SU-DHL-6 (cell line): ENCODE data around the gene SLC38A8.

Experiments used
- H2AFZ ChIP-seq: fragments of 200-600 bp; sonication (generic); 2 replicates; pipeline ENCODE4 v1.6.1; 2014; ENCODE audit warnings: low read depth, mild to moderate bottlenecking, moderate library complexity, mixed read lengths, antibody characterized with exemption, low read length; ENCODE audit not compliant: severe bottlenecking
- H3F3A ChIP-seq: fragments of 200-600 bp; shearing (Covaris generic); 2 replicates; pipeline ENCODE4 v1.6.0; 2016; ENCODE audit warnings: antibody characterized with exemption, mild to moderate bottlenecking; ENCODE audit not compliant: insufficient read depth
- H3K27ac ChIP-seq: fragments of 200-600 bp; sonication (generic); 2 replicates; pipeline ENCODE4 v1.5.1; 2016; ENCODE audit warnings: low read depth, mild to moderate bottlenecking, low read length, moderate library complexity, mixed read lengths
- H3K27me3 ChIP-seq: fragments of 200-600 bp; sonication (generic), shearing (Covaris generic); 2 replicates; pipeline ENCODE4 v1.6.0; 2014; ENCODE audit warnings: mild to moderate bottlenecking, low read length
- H3K36me3 ChIP-seq: fragments of 200-600 bp; sonication (generic); 2 replicates; pipeline ENCODE4 v1.6.1; 2014; ENCODE audit warnings: mild to moderate bottlenecking, low read length, mixed read lengths
- H3K4me2 ChIP-seq: fragments of 300-600, 200-600 bp; shearing (Covaris generic), sonication (generic); 2 replicates; pipeline ENCODE4 v1.6.0; 2014; ENCODE audit warnings: low read length, low read depth, mild to moderate bottlenecking; ENCODE audit not compliant: poor library complexity, severe bottlenecking
- H3K4me3 ChIP-seq: fragments of 200-600 bp; sonication (generic); 2 replicates; pipeline ENCODE4 v1.5.1; 2014; ENCODE audit warnings: antibody characterized with exemption, low read length, mild to moderate bottlenecking, mixed read lengths; ENCODE audit not compliant: insufficient read depth, poor library complexity, severe bottlenecking
- H3K79me2 ChIP-seq: fragments of 200-600 bp; sonication (generic); 2 replicates; pipeline ENCODE4 v1.6.1; 2014; ENCODE audit warnings: mild to moderate bottlenecking, low read length, moderate library complexity; ENCODE audit not compliant: insufficient read depth
- H3K9ac ChIP-seq: fragments of 200-600 bp; sonication (generic); 2 replicates; pipeline ENCODE4 v1.7.0; 2014; ENCODE audit warnings: mild to moderate bottlenecking, low read length
- H3K9me2 ChIP-seq: fragments of 200-600 bp; sonication (generic); replicated peaks from 2 replicates; pipeline ENCODE4 v1.6.1; 2014; ENCODE audit warnings: low read length; ENCODE audit not compliant: insufficient read depth
- H3K9me3 ChIP-seq: fragments of 200-600 bp; sonication (generic); 2 replicates; pipeline ENCODE4 v1.6.1; 2014; ENCODE audit warnings: low read length, mixed read lengths; ENCODE audit not compliant: insufficient read depth
- H4K20me1 ChIP-seq: fragments of 200-600 bp; sonication (generic); 2 replicates; pipeline ENCODE4 v1.6.1; 2014; ENCODE audit warnings: low read depth, mild to moderate bottlenecking, antibody characterized with exemption, low read length, moderate library complexity, mixed read lengths
- EZH2phosphoT487 ChIP-seq: fragments of 200-600 bp; sonication (generic), shearing (Covaris generic); conservative IDR thresholded peaks from 2 replicates; pipeline ENCODE4 v1.6.1; 2018; ENCODE audit warnings: mild to moderate bottlenecking, antibody characterized with exemption, low read length, moderate library complexity, mixed read lengths
- TF ChIP-seq, protein P1 (sequence below): fragments of 200-600 bp; sonication (generic); IDR thresholded peaks from one replicate; pipeline ENCODE4 v1.5.1; 2017; ENCODE audit warnings: antibody characterized with exemption, mild to moderate bottlenecking, low read length, moderate library complexity; ENCODE audit not compliant: insufficient read depth, poor library complexity, severe bottlenecking

The SLC38A8 gene

DNA sequence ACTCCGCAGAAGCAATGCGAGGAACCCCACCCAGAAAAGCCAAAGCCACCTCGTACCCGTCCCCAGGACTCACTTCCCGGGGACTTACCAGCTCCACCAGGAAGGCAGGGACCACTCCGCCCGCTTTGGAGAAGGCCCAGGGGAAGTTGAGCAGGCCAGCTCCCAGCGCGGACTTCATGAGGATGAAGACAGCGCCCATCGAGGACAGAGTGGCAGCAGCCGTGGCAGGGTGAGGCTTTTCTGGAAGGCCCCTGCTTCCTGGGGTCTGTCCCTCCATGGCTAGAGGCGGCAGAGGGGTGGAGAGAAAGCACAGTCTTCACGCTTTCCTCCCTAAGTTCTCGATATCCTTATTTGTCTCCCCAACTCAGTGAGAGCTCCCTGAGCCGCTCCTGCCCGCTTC, 714 bp downstream of the SLC38A8 start:
- no peaks in the 10 kb centered on the region for H4K20me1 ChIP-seq
- TF ChIP-seq EZH2phosphoT487: no peak
- TF ChIP-seq, protein P1, sequence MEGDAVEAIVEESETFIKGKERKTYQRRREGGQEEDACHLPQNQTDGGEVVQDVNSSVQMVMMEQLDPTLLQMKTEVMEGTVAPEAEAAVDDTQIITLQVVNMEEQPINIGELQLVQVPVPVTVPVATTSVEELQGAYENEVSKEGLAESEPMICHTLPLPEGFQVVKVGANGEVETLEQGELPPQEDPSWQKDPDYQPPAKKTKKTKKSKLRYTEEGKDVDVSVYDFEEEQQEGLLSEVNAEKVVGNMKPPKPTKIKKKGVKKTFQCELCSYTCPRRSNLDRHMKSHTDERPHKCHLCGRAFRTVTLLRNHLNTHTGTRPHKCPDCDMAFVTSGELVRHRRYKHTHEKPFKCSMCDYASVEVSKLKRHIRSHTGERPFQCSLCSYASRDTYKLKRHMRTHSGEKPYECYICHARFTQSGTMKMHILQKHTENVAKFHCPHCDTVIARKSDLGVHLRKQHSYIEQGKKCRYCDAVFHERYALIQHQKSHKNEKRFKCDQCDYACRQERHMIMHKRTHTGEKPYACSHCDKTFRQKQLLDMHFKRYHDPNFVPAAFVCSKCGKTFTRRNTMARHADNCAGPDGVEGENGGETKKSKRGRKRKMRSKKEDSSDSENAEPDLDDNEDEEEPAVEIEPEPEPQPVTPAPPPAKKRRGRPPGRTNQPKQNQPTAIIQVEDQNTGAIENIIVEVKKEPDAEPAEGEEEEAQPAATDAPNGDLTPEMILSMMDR: no peak
- no peaks in the 10 kb centered on the region for H3K9me2 ChIP-seq
- H3K4me2 ChIP-seq: no peak overlapping the region
- no peak overlapping the region for H3K9ac ChIP-seq
- no peaks in the 10 kb centered on the region for H3K36me3 ChIP-seq
- no peaks in the 10 kb centered on the region for H3K79me2 ChIP-seq
- no peaks in the 10 kb centered on the region for H3K27me3 ChIP-seq
- no peak overlapping the region for H3K4me3 ChIP-seq
- H3F3A ChIP-seq: no peaks in the 10 kb centered on the region
- no peak overlapping the region for H3K27ac ChIP-seq
- H2AFZ ChIP-seq: no peak overlapping the region
- no peaks in the 10 kb centered on the region for H3K9me3 ChIP-seq

DNA sequence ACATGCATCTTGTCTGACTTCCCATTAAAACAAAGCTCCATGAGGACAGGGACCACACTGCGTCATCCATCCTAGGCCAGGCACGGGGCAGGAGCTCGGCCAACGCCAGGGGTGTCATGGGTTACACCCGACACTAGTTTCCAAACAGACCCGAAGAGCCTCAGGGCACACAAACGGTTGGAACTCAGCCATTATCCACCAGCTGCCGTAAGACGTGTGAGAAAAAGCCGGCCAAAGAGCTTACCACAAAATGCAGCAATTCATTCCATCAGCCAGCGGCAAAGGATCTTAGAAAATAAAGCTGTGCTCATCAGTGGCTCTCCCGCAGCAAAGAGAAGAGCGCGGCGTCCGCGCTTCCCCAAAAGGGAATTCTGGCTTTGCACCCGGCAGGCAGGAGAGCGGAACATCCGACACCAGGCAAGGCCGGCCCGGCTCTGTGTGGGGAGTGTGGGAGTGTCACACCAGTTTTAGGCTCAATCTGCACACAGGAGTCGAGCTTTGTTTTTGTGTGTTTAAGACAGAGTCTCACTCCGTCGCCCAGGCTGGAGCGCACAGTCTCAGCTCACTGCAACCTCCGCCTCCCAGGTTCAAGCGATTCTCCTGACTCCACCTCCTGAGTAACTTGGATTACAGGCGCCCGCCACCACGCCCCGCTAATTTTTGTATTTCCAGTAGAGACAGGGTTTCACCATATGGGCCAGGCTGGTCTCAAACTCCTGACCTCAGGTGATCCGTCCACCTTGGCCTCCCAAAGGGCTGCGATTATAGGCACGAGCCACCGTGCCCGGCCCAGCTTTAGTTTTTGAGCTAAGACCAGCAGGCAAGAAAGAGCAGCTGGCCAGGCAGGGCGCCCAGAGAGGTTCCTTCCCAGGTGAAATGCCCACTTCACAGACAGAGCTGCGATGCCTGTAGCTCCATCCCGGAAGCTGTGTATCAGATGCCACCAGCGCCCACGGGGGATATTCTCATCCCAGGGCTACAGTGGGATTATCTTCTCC, 1.5 kb downstream of the SLC38A8 start:
- no peaks in the 10 kb centered on the region for H4K20me1 ChIP-seq
- no peaks in the 10 kb centered on the region for H3K79me2 ChIP-seq
- no peak overlapping the region for H3K9ac ChIP-seq
- no peak overlapping the region for H3K27ac ChIP-seq
- no peaks in the 10 kb centered on the region for H3K9me3 ChIP-seq
- H3K27me3 ChIP-seq: no peaks in the 10 kb centered on the region
- H3K36me3 ChIP-seq: no peaks in the 10 kb centered on the region
- H3K4me2 ChIP-seq: no peak overlapping the region
- H3K4me3 ChIP-seq: no peak overlapping the region
- no peak for TF ChIP-seq EZH2phosphoT487
- TF ChIP-seq, protein P1: no peak
- no peaks in the 10 kb centered on the region for H3K9me2 ChIP-seq
- no peak overlapping the region for H2AFZ ChIP-seq
- H3F3A ChIP-seq: no peaks in the 10 kb centered on the region

DNA sequence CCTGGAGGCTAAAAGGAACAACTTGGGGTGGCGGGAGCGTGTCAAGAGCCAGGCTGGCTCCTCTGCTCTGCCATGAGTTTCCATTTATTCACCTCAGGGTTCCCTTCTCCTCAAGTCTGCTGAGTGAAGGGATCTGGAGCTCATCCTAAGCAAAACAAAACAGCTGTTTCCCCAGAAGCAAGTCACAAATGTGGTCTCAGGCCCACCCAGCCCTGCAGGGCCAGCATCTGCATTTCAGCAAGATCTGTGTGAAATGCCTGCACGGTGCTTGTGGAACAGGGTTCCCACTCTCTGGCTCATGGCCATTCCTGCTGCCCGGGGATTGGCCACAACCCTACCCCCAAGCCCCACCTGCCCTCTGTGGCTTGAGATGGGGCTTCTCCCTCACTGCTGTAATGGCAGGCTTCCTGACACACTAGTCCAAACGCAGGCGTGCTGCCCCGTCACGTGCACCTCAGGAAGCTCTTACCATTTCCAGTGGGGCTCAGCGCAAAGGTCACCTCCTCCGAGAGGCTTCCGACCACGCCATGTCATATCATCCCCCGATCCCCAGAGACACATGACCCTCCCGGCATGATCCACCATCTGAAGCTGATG, 2.3 kb downstream of the SLC38A8 start:
- Histone ChIP-seq H3K36me3 (no peaks in the 10 kb centered on the region), H3K9me2 (no peaks in the 10 kb centered on the region), H3K4me3 (no peak overlapping the region), H3F3A (no peaks in the 10 kb centered on the region), H4K20me1 (no peaks in the 10 kb centered on the region), H3K9me3 (no peaks in the 10 kb centered on the region), H3K9ac (no peak overlapping the region), H3K79me2 (no peaks in the 10 kb centered on the region), H3K4me2 (no peak overlapping the region), H3K27ac (no peak overlapping the region), H2AFZ (no peak overlapping the region), H3K27me3 (no peaks in the 10 kb centered on the region)
- TF ChIP-seq EZH2phosphoT487: no peak

GRCh38 chr16:84039696-84040095, 2.9 kb downstream of the SLC38A8 start:
- H3K9me3 ChIP-seq: no peaks in the 10 kb centered on the region
- H3K27ac ChIP-seq: no peak overlapping the region
- H4K20me1 ChIP-seq: no peaks in the 10 kb centered on the region
- H3K36me3 ChIP-seq: no peaks in the 10 kb centered on the region
- H3K4me2 ChIP-seq: no peak overlapping the region
- H3K9me2 ChIP-seq: no peaks in the 10 kb centered on the region
- no peaks in the 10 kb centered on the region for H3F3A ChIP-seq
- no peaks in the 10 kb centered on the region for H3K27me3 ChIP-seq
- no peak overlapping the region for H3K4me3 ChIP-seq
- H3K9ac ChIP-seq: no peak overlapping the region
- no peak overlapping the region for H2AFZ ChIP-seq
- no peaks in the 10 kb centered on the region for H3K79me2 ChIP-seq
- TF ChIP-seq, protein P1: no peak
- TF ChIP-seq EZH2phosphoT487: no peak
